Stomach smooth muscle (tissue), 2 donors: ENCODE data around the gene THRSP.
A peak's percentile ranks its signal among the peaks of the same experiment; 100 is the strongest.
"Not testable (repeated sequence)": the region's sequence is repeated elsewhere in the genome, so short reads cannot be mapped to it uniquely, and the experiment has no call there.

Experiments used
- H3K27ac ChIP-seq: one replicate; pipeline ENCODE4 v1.7.0; 2013; ENCODE audit warnings: mild to moderate bottlenecking, low read length, inconsistent platforms
- H3K27me3 ChIP-seq, 2 donors: one replicate each; pipeline ENCODE4 v1.7.0; 2013; ENCODE audit warnings: low read length in 2 of 2; ENCODE audit not compliant: insufficient read depth in 2 of 2, control insufficient read depth in 1 of 2
- H3K36me3 ChIP-seq, 2 donors: one replicate each; pipeline ENCODE4 v1.7.0; 2013; ENCODE audit warnings: low read length in 2 of 2; ENCODE audit not compliant: control insufficient read depth in 2 of 2, insufficient read depth in 2 of 2
- H3K4me1 ChIP-seq: one replicate; pipeline ENCODE4 v1.7.0; 2013; ENCODE audit warnings: low read length; ENCODE audit not compliant: control insufficient read depth, insufficient read depth
- H3K4me3 ChIP-seq, 2 donors: one replicate each; pipeline ENCODE4 v1.7.0; 2013; ENCODE audit warnings: low read length in 2 of 2
- H3K9ac ChIP-seq, 2 donors: one replicate each; pipeline ENCODE4 v1.7.0; 2013; ENCODE audit warnings: low read length in 2 of 2, mild to moderate bottlenecking in 1 of 2
- H3K9me3 ChIP-seq, 2 donors: one replicate each; pipeline ENCODE4 v1.7.0; 2013; ENCODE audit warnings: low read length in 2 of 2; ENCODE audit not compliant: control insufficient read depth in 2 of 2
- donor health status: healthy.
- donor health status: Pancreatic carcinoma.

Gene THRSP

GRCh38 chr11:78050964-78051831, 12.5 kb upstream of the THRSP start:
- H3K4me1 ChIP-seq, result peaks cover 2% of the 10 kb centered on the region
- H3K9ac ChIP-seq, result no peak overlapping the region
- no peak overlapping the region for H3K27ac ChIP-seq
- no peaks in the 10 kb centered on the region for H3K36me3 ChIP-seq
- no peaks in the 10 kb centered on the region for H3K9me3 ChIP-seq
- no peaks in the 10 kb centered on the region for H3K27me3 ChIP-seq
- H3K4me3 ChIP-seq, result no peak overlapping the region

GRCh38 chr11:78054971-78055370, 8.7 kb upstream of the THRSP start:
- Histone ChIP-seq H3K27me3 (no peaks in the 10 kb centered on the region), H3K4me3 (no peak overlapping the region), H3K4me1 (no peaks in the 10 kb centered on the region), H3K9me3 (no peaks in the 10 kb centered on the region), H3K36me3 (no peaks in the 10 kb centered on the region), H3K9ac (no peak overlapping the region), H3K27ac (no peak overlapping the region)

GRCh38 chr11:78056093-78056492, 7.6 kb upstream of the THRSP start:
- Histone ChIP-seq H3K4me3 (no peak overlapping the region), H3K36me3 (no peaks in the 10 kb centered on the region), H3K27me3 (no peaks in the 10 kb centered on the region), H3K4me1 (peaks cover 1% of the 10 kb centered on the region), H3K9me3 (no peaks in the 10 kb centered on the region), H3K9ac (no peak overlapping the region), H3K27ac (no peak overlapping the region)

DNA sequence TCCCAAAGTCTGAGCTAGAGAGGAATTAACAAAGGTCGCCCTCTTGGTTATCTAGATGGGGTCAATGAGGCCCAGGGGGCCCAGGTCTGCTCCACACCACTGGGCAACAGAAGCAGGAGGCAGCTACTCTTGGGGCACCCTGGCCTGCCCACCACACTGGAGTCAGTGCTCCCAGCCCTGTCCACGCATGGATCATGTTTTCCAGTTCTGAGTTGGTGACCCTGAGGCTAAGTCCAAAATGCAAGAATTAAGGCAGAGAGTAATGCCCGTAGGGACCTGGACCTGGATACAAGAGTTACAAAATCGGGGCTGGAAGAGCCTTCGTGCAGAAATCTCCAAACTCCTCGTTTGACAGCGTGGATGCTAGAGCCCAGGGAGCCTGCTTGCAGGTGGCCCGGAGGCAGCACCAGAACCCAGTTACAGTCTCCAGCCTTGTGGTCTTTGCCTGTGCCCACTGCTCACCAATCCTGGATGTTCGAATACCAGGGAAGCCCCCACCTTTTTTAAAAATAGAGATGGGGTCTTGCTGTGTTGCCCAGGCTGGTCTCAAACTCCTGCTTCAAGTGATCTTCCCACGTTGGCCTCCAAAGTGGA, 6.1 kb upstream of the THRSP start:
- no peaks in the 10 kb centered on the region for H3K9me3 ChIP-seq
- H3K4me1 ChIP-seq, result peaks cover 6% of the 10 kb centered on the region
- H3K9ac ChIP-seq, result no peak overlapping the region
- no peaks in the 10 kb centered on the region for H3K27me3 ChIP-seq
- no peak overlapping the region for H3K27ac ChIP-seq
- no peak overlapping the region for H3K4me3 ChIP-seq
- no peaks in the 10 kb centered on the region for H3K36me3 ChIP-seq

DNA sequence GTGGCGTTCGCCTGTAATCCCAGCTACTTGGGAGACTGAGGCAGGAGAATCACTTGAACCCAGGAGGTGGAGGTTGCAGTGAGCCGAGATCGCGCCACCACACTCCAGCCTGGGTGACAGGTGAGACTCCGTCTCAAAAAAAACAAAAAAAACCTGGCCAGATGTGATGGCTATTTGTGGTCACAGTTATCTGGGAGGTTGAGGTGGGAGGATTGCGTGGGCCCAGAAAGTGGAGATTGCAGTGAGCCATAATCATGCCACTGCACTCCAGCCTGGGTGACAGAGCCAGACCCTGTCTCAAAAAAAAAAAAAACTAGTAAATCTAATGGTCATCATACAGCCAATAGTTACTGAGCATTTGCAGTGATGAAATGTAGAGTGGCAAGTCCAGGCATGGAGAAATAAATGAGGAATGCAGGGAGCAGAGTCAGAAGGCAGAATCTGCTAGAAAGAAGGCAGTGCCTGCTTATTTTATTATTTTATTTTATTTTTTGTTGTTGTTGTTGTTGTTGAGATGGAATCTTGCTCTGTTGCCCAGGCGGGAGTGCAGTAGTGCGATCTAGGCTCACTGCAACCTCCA, 3.8 kb upstream of the THRSP start:
- H3K27me3 ChIP-seq, H3K27ac ChIP-seq, H3K4me3 ChIP-seq, H3K9me3 ChIP-seq, H3K36me3 ChIP-seq, H3K9ac ChIP-seq, H3K4me1 ChIP-seq: not testable (repeated sequence)

- Histone ChIP-seq H3K4me1 (peaks cover 6% of the 10 kb centered on the region), H3K27ac (no peak overlapping the region), H3K9me3 (no peaks in the 10 kb centered on the region), H3K9ac (no peak overlapping the region), H3K27me3 (no peaks in the 10 kb centered on the region), H3K36me3 (no peaks in the 10 kb centered on the region), H3K4me3 (no peak overlapping the region)
These were observed 3.1 kb upstream of the THRSP start for GRCh38 chr11:78060533-78060932.

GRCh38 chr11:78061088-78061920, 2.4 kb upstream of the THRSP start:
- peak overlapping the region in 1 of 2 donors; percentile 13 for H3K9ac ChIP-seq

GRCh38 chr11:78061921-78062311, 1.7 kb upstream of the THRSP start:
- no peaks in the 10 kb centered on the region for H3K27me3 ChIP-seq
- H3K27ac ChIP-seq, result no peak overlapping the region
- no peak overlapping the region for H3K4me3 ChIP-seq
- H3K36me3 ChIP-seq, result no peaks in the 10 kb centered on the region
- H3K9ac ChIP-seq, result no peak overlapping the region
- peaks cover 6% of the 10 kb centered on the region for H3K4me1 ChIP-seq
- no peaks in the 10 kb centered on the region for H3K9me3 ChIP-seq

More at GRCh38 chr11:78061088-78061920, 2.4 kb upstream of the THRSP start:
- Histone ChIP-seq H3K9me3 (no peaks in the 10 kb centered on the region), H3K27ac (no peak overlapping the region), H3K27me3 (no peaks in the 10 kb centered on the region), H3K4me1 (peaks cover 6% of the 10 kb centered on the region), H3K36me3 (no peaks in the 10 kb centered on the region), H3K4me3 (no peak overlapping the region)

DNA sequence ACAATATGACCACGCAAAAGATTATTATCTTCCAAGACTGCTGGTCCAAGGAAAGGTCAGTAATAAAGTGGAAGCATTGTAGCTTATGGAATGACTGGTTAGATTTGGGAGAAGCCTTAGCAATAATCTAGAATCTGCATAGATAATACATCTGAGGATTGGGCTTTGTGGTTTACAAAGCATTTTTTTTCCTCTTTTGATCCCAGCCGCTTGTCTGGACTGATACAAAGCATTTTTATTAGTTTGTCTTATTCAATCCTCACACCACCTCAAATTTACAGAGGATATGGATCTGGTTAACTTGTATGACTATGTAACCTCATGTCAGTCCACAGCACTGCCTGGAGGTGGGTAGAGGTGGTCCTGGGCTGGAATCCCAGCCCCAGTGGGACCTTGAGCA, 990 bp upstream of the THRSP start:
- H3K4me3 ChIP-seq, result no peak overlapping the region
- H3K27me3 ChIP-seq, result no peaks in the 10 kb centered on the region
- no peak overlapping the region for H3K27ac ChIP-seq
- H3K9ac ChIP-seq, result no peak overlapping the region
- H3K36me3 ChIP-seq, result peaks cover under 1 to 4% of the 10 kb centered on the region in 2 donors
- H3K4me1 ChIP-seq, result peaks cover 6% of the 10 kb centered on the region
- no peaks in the 10 kb centered on the region for H3K9me3 ChIP-seq

DNA sequence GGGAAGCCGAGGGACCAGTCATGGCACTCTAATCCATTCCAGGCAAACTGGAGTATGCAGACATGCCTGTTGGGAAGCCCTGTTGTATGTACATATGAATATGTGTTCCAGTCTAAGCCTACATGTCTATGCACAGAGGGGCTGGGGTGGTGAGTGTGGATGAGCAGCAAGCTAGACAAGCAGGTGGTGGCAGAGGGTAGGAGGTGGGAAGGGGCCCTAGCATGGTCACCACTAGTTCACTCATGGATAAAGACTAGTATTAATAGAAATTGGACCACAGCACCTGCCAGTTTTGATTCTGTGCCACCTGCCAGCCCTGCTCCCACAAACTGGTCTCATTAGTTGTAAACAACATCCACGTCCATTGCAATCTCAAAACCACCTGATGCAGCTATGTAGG, 1.5 kb downstream of the THRSP start:
- Histone ChIP-seq H3K9me3 (no peaks in the 10 kb centered on the region), H3K27me3 (no peaks in the 10 kb centered on the region), H3K4me1 (peaks cover 6% of the 10 kb centered on the region), H3K9ac (no peak overlapping the region), H3K27ac (no peak overlapping the region), H3K36me3 (peaks cover 11 to 13% of the 10 kb centered on the region in 2 donors), H3K4me3 (no peak overlapping the region)
